Retinal pigment epithelial cell (primary cell): ENCODE results near the gene ZC3H7A.

Source experiments
- DNase-seq: peaks from one replicate; pipeline ENCODE4 v3.0.0-alpha.2; 2010; ENCODE audit warnings: low read depth
- H3K4me3 ChIP-seq: 2 replicates; pipeline ENCODE4 v1.5.1; 2011; ENCODE audit warnings: mild to moderate bottlenecking, low read length, control low read depth, moderate library complexity
- CTCF ChIP-seq: conservative IDR thresholded peaks from 2 replicates; pipeline ENCODE4 v1.5.1; 2011; ENCODE audit warnings: low read depth, low read length, control low read depth, inconsistent platforms

Gene ZC3H7A

GRCh38 chr16:11781773-11782172, 15.3 kb downstream of the ZC3H7A start:
- H3K4me3 ChIP-seq: no peak overlapping the region
- no peak for DNase-seq
- no peak for TF ChIP-seq CTCF

- no peak for DNase-seq
- TF ChIP-seq CTCF: no peak
- no peak overlapping the region for H3K4me3 ChIP-seq
Measured at GRCh38 chr16:11780991-11781680, 15.9 kb downstream of the ZC3H7A start.

- H3K4me3 ChIP-seq: no peak overlapping the region
- no peak for DNase-seq
- no peak for TF ChIP-seq CTCF
Measured at GRCh38 chr16:11779074-11779473, 18.0 kb downstream of the ZC3H7A start.

- TF ChIP-seq CTCF: no peak
- no peak overlapping the region for H3K4me3 ChIP-seq
- DNase-seq: no peak
Measured at GRCh38 chr16:11774065-11774626, 22.9 kb downstream of the ZC3H7A start.

- no peak for TF ChIP-seq CTCF
- H3K4me3 ChIP-seq: no peak overlapping the region
- DNase-seq: no peak
Measured at GRCh38 chr16:11768849-11769248, 28.2 kb downstream of the ZC3H7A start.

- no peak for DNase-seq
- no peak for TF ChIP-seq CTCF
- no peak overlapping the region for H3K4me3 ChIP-seq
Measured at GRCh38 chr16:11762431-11762830, 34.6 kb downstream of the ZC3H7A start.

DNA sequence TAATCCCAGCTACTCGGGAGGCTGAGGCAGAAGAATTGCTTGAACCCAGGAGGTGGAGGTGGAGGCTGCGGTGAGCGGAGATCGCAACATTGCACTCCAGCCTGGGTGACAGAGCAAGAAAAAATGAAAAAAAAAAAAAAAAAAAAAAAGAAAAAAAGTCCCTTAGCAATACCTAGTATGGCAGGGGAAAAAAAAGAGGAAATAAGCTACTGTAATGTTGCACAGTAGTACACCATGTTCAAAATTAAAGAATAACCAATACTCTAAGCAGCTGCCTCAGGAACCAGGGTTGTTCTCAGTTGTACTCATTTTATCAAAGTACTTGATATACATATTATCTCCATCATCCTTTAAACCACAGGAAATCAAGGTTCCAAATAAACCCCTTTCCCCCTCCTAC, 37.1 kb downstream of the ZC3H7A start:
- no peak overlapping the region for H3K4me3 ChIP-seq
- no peak for DNase-seq
- no peak for TF ChIP-seq CTCF
